ENCODE measurements around the gene F8.

Gene F8

DNA sequence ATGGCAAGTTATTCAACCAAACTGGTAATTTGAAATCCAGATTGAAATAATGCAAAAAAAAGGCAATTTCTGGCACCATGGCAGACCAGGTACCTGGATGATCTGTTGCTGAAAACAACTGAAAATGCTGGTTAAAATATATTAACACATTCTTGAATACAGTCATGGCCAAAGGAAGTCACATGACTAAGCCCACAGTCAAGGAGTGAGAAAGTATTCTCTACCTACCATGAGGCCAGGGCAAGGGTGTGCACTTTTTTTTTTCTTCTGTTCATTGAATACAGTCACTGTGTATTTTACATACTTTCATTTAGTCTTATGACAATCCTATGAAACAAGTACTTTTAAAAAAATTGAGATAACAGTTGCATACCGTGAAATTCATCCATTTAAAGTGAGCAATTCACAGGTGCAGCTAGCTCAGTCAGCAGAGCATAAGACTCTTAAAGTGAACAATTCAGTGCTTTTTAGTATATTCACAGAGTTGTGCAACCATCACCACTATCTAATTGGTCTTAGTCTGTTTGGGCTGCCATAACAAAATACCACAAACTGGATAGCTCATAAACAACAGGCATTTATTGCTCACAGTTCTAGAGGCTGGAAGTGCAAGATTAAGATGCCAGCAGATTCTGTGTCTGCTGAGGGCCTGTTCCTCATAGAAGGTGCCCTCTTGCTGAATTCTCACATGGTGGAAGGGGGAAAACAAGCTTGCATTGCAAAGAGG is 212.4 kb downstream of the F8 start:
- DNase-seq, result no peak

GRCh38 chrX:154806837-154807501 is 215.6 kb downstream of the F8 start:
- DNase-seq, result no peak

DNA sequence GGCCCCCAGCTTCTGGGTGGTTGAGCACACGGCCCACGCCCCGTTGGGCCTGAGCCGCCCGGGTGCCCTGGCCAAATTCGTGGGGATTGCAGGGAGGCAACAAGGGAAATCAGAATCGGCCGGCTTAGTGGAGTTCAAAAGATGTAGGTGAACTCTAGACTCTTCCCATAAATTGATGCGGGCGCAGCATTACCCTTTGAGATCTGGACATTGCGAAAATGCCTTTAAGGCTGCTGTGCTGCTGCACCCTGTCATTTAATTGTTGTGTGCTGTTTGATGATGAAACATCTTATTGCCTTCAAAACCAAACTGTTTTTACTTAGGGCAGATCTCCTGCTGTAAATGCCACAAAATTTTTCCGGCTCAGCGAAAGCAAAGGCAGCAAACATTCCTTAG is 216.8 kb downstream of the F8 start:
- DNase-seq, result no peak

DNA sequence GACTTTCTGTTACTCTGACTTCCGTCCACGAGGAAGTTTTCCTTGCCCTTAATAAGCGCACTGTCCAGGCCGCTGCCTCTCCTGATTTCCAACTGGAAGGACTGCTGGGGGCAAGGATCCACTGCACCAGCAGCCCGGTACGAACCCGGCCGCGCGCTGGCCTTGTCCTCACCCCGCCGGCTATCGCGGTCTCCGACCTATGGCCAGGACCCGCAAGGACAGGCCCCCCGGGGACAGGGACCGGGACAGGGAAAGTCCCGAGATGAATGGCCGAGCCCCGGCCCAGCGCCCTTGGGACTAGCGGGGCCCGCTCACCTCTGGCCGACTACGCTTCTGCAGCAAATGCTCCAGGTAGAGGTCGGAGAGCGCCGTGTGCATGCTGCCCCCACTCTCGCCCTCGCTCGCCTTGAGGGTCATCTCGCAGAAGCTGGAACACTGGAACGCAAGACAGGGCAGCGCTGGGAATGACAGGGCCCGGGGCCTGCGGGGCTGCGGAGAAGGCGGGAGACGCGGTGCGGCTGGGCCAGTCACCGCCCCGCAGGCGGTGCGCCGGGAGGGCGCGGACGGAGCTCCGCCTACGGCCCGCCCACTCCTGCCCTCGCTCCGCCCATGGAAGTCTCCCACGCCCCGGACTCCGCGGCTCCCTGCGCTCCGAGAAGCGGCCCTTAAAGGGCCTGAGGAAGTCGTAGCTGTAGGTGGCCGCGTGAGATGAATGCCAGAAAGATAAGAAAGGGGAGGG is 217.4 kb downstream of the F8 start, which contains the start of gene MPP1:
Gene MPP1, minus strand, starts transcription at position 529 of the 739 bp plus-strand sequence. Its CDS starts 112 bp downstream, at position 417.
- DNase-seq, result peak; percentile 73

- no peak for DNase-seq
Observed at GRCh38 chrX:154804261-154804956, 218.1 kb downstream of the F8 start.

DNA sequence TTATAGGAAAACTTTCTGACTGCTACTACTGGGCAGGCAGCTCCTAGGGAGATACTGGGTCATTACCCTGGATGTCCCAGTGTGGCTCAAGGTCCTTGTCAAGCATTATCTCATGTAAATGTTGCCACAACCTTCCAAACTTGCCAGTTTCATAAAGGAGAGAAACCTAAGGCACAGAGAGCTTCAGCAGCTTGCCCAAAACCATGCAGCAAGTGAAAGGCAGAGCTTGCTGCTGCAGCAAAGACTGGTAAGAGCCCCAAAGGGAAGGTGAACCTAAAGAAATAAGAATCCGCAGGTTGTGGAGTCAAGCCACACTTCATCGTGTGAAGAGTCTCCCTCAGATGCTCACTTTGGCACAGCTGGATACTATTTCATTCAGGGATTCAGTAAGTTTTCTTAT is 219.6 kb downstream of the F8 start:
- no peak for DNase-seq

DNA sequence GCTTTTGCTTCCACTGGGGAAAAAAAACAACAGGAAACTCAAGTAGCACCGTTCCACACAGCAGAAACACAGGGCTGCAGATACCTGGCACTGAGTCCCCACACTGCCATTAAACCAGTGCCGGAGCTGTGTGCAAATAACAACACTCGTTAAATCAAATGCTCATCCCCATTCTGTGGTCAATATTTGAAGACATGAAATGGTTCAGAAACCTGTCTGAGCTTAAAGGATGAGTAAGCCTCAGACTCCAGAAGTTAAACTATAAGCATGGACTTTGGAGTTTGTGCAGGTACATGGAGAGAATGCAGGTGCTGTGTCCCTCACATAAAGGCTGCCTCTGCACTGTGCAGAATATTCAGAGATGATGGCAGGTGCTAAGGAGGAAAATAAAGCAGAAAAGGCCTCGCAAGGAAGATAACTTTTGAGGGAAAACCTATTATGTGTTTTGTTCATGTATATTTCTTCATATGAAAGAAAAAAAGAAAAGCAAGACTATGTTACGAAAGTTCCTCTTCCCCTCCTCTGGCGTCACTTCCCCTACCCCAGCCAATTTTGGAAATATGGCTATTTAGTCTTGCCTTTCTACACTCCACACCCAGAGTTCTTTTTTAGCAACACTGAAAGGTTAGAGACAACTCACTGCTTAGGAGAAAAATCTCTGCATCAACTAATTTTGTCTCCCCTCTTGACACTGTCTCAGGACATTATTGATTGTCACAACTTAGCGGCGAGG is 221.9 kb downstream of the F8 start:
- DNase-seq, result no peak

GRCh38 chrX:154799556-154800348 is 222.8 kb downstream of the F8 start:
- no peak for DNase-seq

DNA sequence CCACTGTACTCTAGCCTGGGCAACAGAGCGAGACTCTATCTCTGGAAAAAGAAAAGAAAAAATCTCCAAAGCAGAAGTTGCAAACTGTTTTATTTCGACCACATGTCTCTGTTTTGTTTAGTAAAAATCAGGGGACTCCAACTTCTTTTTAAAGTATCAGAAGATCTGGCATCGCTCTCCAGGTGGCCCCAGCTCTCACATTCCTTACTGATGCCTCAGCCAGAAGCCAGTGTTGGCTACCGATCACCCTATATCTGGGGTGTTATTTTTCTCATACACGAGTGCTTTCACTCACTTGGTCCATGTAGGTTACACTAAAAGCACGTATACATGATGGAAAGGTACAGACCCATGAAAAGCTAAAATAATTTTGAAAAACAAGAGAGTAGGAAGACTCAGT is 225.5 kb downstream of the F8 start:
- no peak for DNase-seq

DNA sequence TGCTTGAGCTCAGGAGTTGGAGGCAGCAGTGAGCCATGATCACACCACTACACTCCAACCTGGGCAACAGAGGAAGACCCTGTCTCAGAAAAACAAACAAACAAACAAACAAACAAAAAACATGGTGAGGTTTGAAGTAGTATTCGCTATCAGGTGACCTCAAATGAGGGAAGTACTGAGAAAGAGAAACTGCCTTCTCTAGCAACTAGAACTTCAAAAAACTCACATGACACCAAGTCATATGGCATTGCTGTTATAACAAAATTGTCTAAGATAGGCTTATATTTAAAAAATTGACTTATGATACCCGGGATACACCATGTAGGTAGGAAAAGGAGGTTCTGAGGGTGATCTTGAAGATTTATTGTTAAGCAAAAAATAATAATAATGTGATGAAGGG is 227.5 kb downstream of the F8 start:
- no peak for DNase-seq

GRCh38 chrX:154793084-154793795 is 229.3 kb downstream of the F8 start:
- DNase-seq, result no peak

- DNase-seq, result no peak
Observed at GRCh38 chrX:154791939-154792338, 230.6 kb downstream of the F8 start.

GRCh38 chrX:154791467-154791866 is 231.1 kb downstream of the F8 start:
- no peak for DNase-seq

Measured in stimulated activated CD4-positive, alpha-beta T cell treated with anti-CD3 and anti-CD28 coated beads, Interleukin-4, amount 100 ng/mL, for 1 hour (primary cell).